AG04450 (cell line): Measurements from ENCODE around the gene LETM1. TPM values are rescaled to one million over a fixed set of nuclear protein-coding genes. Genes with fewer than 3 reads are reported as not detected.

Source experiments
- CTCF ChIA-PET: fragments of 300-600, 350-600 bp; formaldehyde crosslinking; extraction: SDS; loops from one replicate; lab custom pipeline; 2022; ENCODE audit warnings: antibody characterized with exemption, inconsistent platforms; lab: Charles Lee
- POLR2A ChIA-PET: fragments of 350-600 bp; formaldehyde crosslinking; extraction: SDS; loops from one replicate; lab custom pipeline; 2021; ENCODE audit warnings: antibody characterized with exemption, inconsistent platforms; lab: Yijun Ruan, JAX
- DNase-seq: peaks from one replicate; pipeline ENCODE4 v3.0.0-alpha.2; 2011; ENCODE audit warnings: low read depth, low spot score
- H3K27ac ChIP-seq: one replicate; pipeline ENCODE4 v1.5.1; 2012; ENCODE audit warnings: low read depth, low read length, control low read depth
- H3K27me3 ChIP-seq: one replicate; pipeline ENCODE4 v1.6.0; 2012; ENCODE audit warnings: low read length; ENCODE audit not compliant: control insufficient read depth, insufficient read depth
- H3K4me3 ChIP-seq: 2 replicates; pipeline ENCODE4 v1.5.1; 2011; ENCODE audit warnings: mild to moderate bottlenecking, low read depth, low read length, control low read depth
- H3K9me3 ChIP-seq: 2 replicates; pipeline ENCODE4 v1.5.1; 2012; ENCODE audit warnings: low read length; ENCODE audit not compliant: control insufficient read depth, insufficient read depth
- CTCF ChIP-seq: IDR thresholded peaks from 2 replicates; pipeline ENCODE4 v1.5.1; 2011; ENCODE audit warnings: low read depth, low read length, control low read depth, inconsistent platforms
- polyA plus RNA-seq: library from polyadenylated mRNA; depleted of rRNA; stranded (reverse); fragments of >200 nt; gene quantifications from 2 replicates; pipeline ENCODE4 v1.2.3, GENCODE V29; 2011

The LETM1 gene
- polyA plus RNA-seq, 1 experiment = 11.9 TPM

GRCh38 chr4:1874201-1874600 lies 18.2 kb upstream of the LETM1 start:
- no peak for DNase-seq
- no peaks in the 10 kb centered on the region for H3K9me3 ChIP-seq
- no peaks in the 10 kb centered on the region for H3K27me3 ChIP-seq
- ChIA-PET CTCF (interaction anchor here (0.6 to 3.5 kb wide), 2 partner anchors 14 to 25 kb away, joined by 5 to 20 read pairs; no protein-coding TSS in a partner anchor), POLR2A (interaction anchor here (0.7 kb wide), 1 partner anchor 25 kb away, joined by 3 read pairs; no protein-coding TSS in a partner anchor)
- H3K4me3 ChIP-seq = no peak overlapping the region
- no peak overlapping the region for H3K27ac ChIP-seq
- no peak for TF ChIP-seq CTCF

GRCh38 chr4:1873776-1874175 lies 17.8 kb upstream of the LETM1 start:
- TF ChIP-seq CTCF = no peak
- H3K27me3 ChIP-seq = no peaks in the 10 kb centered on the region
- no peak overlapping the region for H3K27ac ChIP-seq
- no peak for DNase-seq
- ChIA-PET POLR2A (interaction anchor here (0.7 to 1.1 kb wide), 2 partner anchors 13 to 25 kb away, joined by 3 read pairs; no protein-coding TSS in a partner anchor), CTCF (interaction anchor here (0.6 kb wide), 1 partner anchor 14 kb away, joined by 5 read pairs; no protein-coding TSS in a partner anchor)
- no peaks in the 10 kb centered on the region for H3K9me3 ChIP-seq
- H3K4me3 ChIP-seq = no peak overlapping the region

DNA sequence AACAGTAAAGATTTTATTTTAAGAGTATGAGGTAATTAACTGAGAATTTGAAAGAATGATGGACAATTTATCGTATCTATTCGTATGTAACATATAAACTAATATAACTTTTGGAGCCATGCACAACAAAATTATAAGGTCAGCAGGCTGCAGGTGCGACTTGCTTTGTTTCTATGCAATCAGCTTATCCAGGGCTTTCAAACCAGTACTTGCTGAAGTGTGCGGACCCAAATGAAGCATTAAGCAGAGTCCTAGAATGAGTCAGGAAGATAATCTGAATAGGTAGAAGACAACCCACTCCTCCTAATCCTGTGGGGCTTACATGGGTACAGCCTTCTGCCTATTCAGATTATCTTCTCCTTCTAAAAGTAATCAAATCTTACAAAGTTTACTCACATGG lies 17.3 kb upstream of the LETM1 start:
- H3K27me3 ChIP-seq = no peaks in the 10 kb centered on the region
- H3K4me3 ChIP-seq = peak overlapping the region; percentile 76
- H3K27ac ChIP-seq = no peak overlapping the region
- CTCF ChIA-PET = no interaction called here
- TF ChIP-seq CTCF = no peak
- POLR2A ChIA-PET = interaction anchor here (0.7 to 1.1 kb wide), 4 partner anchors 12 to 65 kb away, joined by 3 to 4 read pairs (median 3); no protein-coding TSS in a partner anchor
- H3K9me3 ChIP-seq = no peaks in the 10 kb centered on the region
- no peak for DNase-seq

DNA sequence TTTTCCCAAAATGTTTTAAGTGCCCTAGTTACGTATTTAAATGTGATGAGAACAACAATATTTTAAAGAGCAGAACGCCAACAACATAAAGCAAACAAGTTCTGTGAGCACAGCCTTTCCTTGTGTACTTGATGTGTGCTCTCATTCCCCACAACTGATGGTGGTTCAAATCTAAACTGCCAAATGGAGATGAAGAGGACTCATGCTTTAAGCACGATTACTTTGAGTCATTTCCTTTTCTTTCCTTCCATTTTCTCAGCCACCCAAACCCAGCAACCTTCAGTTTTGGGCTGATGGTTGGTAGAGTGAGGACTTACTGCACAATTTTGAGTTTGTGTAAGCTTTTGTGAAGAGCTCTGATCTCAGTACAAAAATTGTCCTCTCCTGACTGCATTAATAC lies 16.9 kb upstream of the LETM1 start:
- ChIA-PET POLR2A (interaction anchor here (0.6 to 1.1 kb wide), 6 partner anchors 8 to 149 kb away, joined by 3 to 6 read pairs (median 4); no protein-coding TSS in a partner anchor), CTCF (no interaction called here)
- peak; percentile 43 for DNase-seq
- no peaks in the 10 kb centered on the region for H3K9me3 ChIP-seq
- peak overlapping the region; percentile 76 for H3K4me3 ChIP-seq
- no peak for TF ChIP-seq CTCF
- peak overlapping the region; percentile 11 for H3K27ac ChIP-seq
- no peaks in the 10 kb centered on the region for H3K27me3 ChIP-seq

GRCh38 chr4:1871471-1872021 lies 15.6 kb upstream of the LETM1 start:
- POLR2A ChIA-PET = no interaction called here
- no peak for DNase-seq
- Histone ChIP-seq H3K27ac (no peak overlapping the region), H3K27me3 (no peaks in the 10 kb centered on the region), H3K4me3 (peak overlapping the region; percentile 76), H3K9me3 (no peaks in the 10 kb centered on the region)
- no peak for TF ChIP-seq CTCF
- CTCF ChIA-PET = no interaction called here
